ENCODE results near the gene KCNIP4.

GRCh38 chr4:21450331-21450730, 498.2 kb downstream of the KCNIP4 start:
- TF ChIP-seq CTCF (IDR thresholded peaks at IDR 0.05): no peak
- TF ChIP-seq POLR2A (IDR thresholded peaks at IDR 0.05): no peak
